HG03439 (cell line): ENCODE results near the gene IRAK4.
"Not testable (repeated sequence)": the region's sequence is repeated elsewhere in the genome, so short reads cannot be mapped to it uniquely, and the experiment has no call there.

ENCODE experiments used
- ATAC-seq: cut with Tn5 transposase; IDR thresholded peaks from one replicate; pipeline ENCODE4 v1.9.1; 2021; ENCODE audit warnings: mild to moderate bottlenecking, moderate library complexity; ENCODE audit not compliant: unreplicated experiment

IRAK4 gene

GRCh38 chr12:43758728-43759563 lies at the start of gene IRAK4, which contains the start of gene PUS7L:
Gene IRAK4 (plus strand): TSS chr12:43758951. CDS start chr12:43768112, 9,161 bp downstream.
Gene PUS7L (minus strand): TSS chr12:43758790. CDS start chr12:43755245, 3,545 bp downstream.
- peak; percentile 96 for ATAC-seq

GRCh38 chr12:43711348-43711747 lies 47.4 kb upstream of the IRAK4 start:
- no peak for ATAC-seq

- no peak for ATAC-seq
Measured at GRCh38 chr12:43722621-43723020, 36.1 kb upstream of the IRAK4 start.

GRCh38 chr12:43723134-43723533 lies 35.6 kb upstream of the IRAK4 start:
- ATAC-seq = no peak

- no peak for ATAC-seq
Measured at GRCh38 chr12:43728117-43728516, 30.6 kb upstream of the IRAK4 start.

GRCh38 chr12:43728698-43729097 lies 30.1 kb upstream of the IRAK4 start:
- ATAC-seq = no peak

GRCh38 chr12:43730283-43730682 lies 28.5 kb upstream of the IRAK4 start:
- ATAC-seq = no peak

- no peak for ATAC-seq
Measured at GRCh38 chr12:43733687-43734086, 25.1 kb upstream of the IRAK4 start.

GRCh38 chr12:43736927-43737440 lies 21.8 kb upstream of the IRAK4 start:
- ATAC-seq = no peak

- ATAC-seq = no peak
Measured at GRCh38 chr12:43737646-43738045, 21.1 kb upstream of the IRAK4 start.

GRCh38 chr12:43740511-43741100 lies 18.1 kb upstream of the IRAK4 start:
- no peak for ATAC-seq

- no peak for ATAC-seq
Measured at GRCh38 chr12:43742106-43742505, 16.6 kb upstream of the IRAK4 start.

GRCh38 chr12:43744826-43745225 lies 13.9 kb upstream of the IRAK4 start:
- no peak for ATAC-seq

- no peak for ATAC-seq
Measured at GRCh38 chr12:43749016-43749415, 9.7 kb upstream of the IRAK4 start.

- ATAC-seq = no peak
Measured at GRCh38 chr12:43750814-43751213, 7.9 kb upstream of the IRAK4 start.

- not testable (repeated sequence) for ATAC-seq
Measured at GRCh38 chr12:43751360-43751759, 7.4 kb upstream of the IRAK4 start.

GRCh38 chr12:43754015-43754414 lies 4.7 kb upstream of the IRAK4 start:
- no peak for ATAC-seq

- no peak for ATAC-seq
Measured at GRCh38 chr12:43758247-43758727, 464 bp upstream of the IRAK4 start.

GRCh38 chr12:43760396-43760795 lies 1.6 kb downstream of the IRAK4 start:
- ATAC-seq = no peak

GRCh38 chr12:43761500-43761899 lies 2.7 kb downstream of the IRAK4 start:
- ATAC-seq = no peak

- no peak for ATAC-seq
Measured at GRCh38 chr12:43762596-43762995, 3.8 kb downstream of the IRAK4 start.

GRCh38 chr12:43763769-43764168 lies 5.0 kb downstream of the IRAK4 start:
- ATAC-seq = no peak
